ENCODE measurements around the gene ACAP2. TPM values are rescaled to one million over a fixed set of nuclear protein-coding genes. Genes with fewer than 3 reads are reported as not detected.

Gene ACAP2
- total RNA-seq, 4 donors from 2014 or later: 38.3 to 66.0 (median 49.2) TPM

- no peak for ATAC-seq
- WGBS, 2 donors (ENCODE audit: low coverage in 1 of 2): 92 to 100% methylated on average over 2 of the region's 2 CpGs
Observed at GRCh38 chr3:195460091-195460713, 17.4 kb upstream of the ACAP2 start.

GRCh38 chr3:195458316-195458717 is 15.5 kb upstream of the ACAP2 start:
- no peak overlapping the region for H3K27ac ChIP-seq
- no peak overlapping the region for H3K4me3 ChIP-seq
- no peak for ATAC-seq
- H3K36me3 ChIP-seq: no peaks in the 10 kb centered on the region
- no peaks in the 10 kb centered on the region for H3K27me3 ChIP-seq
- WGBS, 2 donors (ENCODE audit: low coverage in 1 of 2): 36 to 62% methylated on average over 2 of the region's 2 CpGs
- H3K4me1 ChIP-seq: peaks cover 0 to 10% (median 0%) of the 10 kb centered on the region in 3 donors
- no peaks in the 10 kb centered on the region for H3K9me3 ChIP-seq
- TF ChIP-seq POLR2A (IDR thresholded peaks at IDR 0.05): no peak

More at GRCh38 chr3:195460091-195460713, 17.4 kb upstream of the ACAP2 start:
- Histone ChIP-seq H3K27ac (no peak overlapping the region), H3K27me3 (no peaks in the 10 kb centered on the region), H3K9me3 (no peaks in the 10 kb centered on the region), H3K4me3 (no peak overlapping the region), H3K36me3 (no peaks in the 10 kb centered on the region), H3K4me1 (peaks cover 0 to 10% (median 0%) of the 10 kb centered on the region in 3 donors)
- TF ChIP-seq POLR2AphosphoS5 (IDR thresholded peaks at IDR 0.05) (no peak), CTCF (IDR thresholded peaks at IDR 0.05) (no peak), EP300 (IDR thresholded peaks at IDR 0.05) (no peak), POLR2A (IDR thresholded peaks at IDR 0.05) (no peak)

- TF ChIP-seq POLR2A (IDR thresholded peaks at IDR 0.05): no peak
- TF ChIP-seq CTCF (IDR thresholded peaks at IDR 0.05): no peak
- no peak for TF ChIP-seq POLR2AphosphoS5 (IDR thresholded peaks at IDR 0.05)
- no peak for TF ChIP-seq EP300 (IDR thresholded peaks at IDR 0.05)
- H3K27me3 ChIP-seq: no peaks in the 10 kb centered on the region
- H3K27ac ChIP-seq: no peak overlapping the region
- no peaks in the 10 kb centered on the region for H3K9me3 ChIP-seq
- H3K36me3 ChIP-seq: no peaks in the 10 kb centered on the region
- no peak for ATAC-seq
- no peak overlapping the region for H3K4me3 ChIP-seq
- H3K4me1 ChIP-seq: no peaks in the 10 kb centered on the region
- WGBS, 2 donors (ENCODE audit: low coverage in 1 of 2): 87 to 100% methylated on average over 5 to 6 of the region's 7 CpGs
Observed at GRCh38 chr3:195455789-195456188, 13.0 kb upstream of the ACAP2 start.

- Histone ChIP-seq H3K27ac (no peak overlapping the region), H3K9me3 (no peaks in the 10 kb centered on the region), H3K4me1 (no peaks in the 10 kb centered on the region), H3K4me3 (no peak overlapping the region), H3K27me3 (no peaks in the 10 kb centered on the region), H3K36me3 (no peaks in the 10 kb centered on the region)
- no peak for TF ChIP-seq EP300 (IDR thresholded peaks at IDR 0.05)
- no peak for TF ChIP-seq CTCF (IDR thresholded peaks at IDR 0.05)
- TF ChIP-seq POLR2A (IDR thresholded peaks at IDR 0.05): no peak
- TF ChIP-seq POLR2AphosphoS5 (IDR thresholded peaks at IDR 0.05): no peak
- 77 to 89% methylated on average over 2 to 3 of the region's 3 CpGs for WGBS, 2 donors (ENCODE audit: low coverage in 1 of 2)
- no peak for ATAC-seq
Observed at GRCh38 chr3:195453236-195453635, 10.4 kb upstream of the ACAP2 start.

- 96% methylated on average over 4 to 6 of the region's 6 CpGs for WGBS, 2 donors (ENCODE audit: low coverage in 1 of 2)
- Histone ChIP-seq H3K27ac (no peak overlapping the region), H3K4me3 (no peak overlapping the region), H3K27me3 (no peaks in the 10 kb centered on the region), H3K36me3 (no peaks in the 10 kb centered on the region), H3K9me3 (no peaks in the 10 kb centered on the region), H3K4me1 (no peaks in the 10 kb centered on the region)
- ATAC-seq: no peak
- TF ChIP-seq EP300 (IDR thresholded peaks at IDR 0.05): no peak
- TF ChIP-seq CTCF (IDR thresholded peaks at IDR 0.05): no peak
- no peak for TF ChIP-seq POLR2A (IDR thresholded peaks at IDR 0.05)
- TF ChIP-seq POLR2AphosphoS5 (IDR thresholded peaks at IDR 0.05): no peak
Observed at GRCh38 chr3:195451373-195452015, 8.7 kb upstream of the ACAP2 start.

Data from gastroesophageal sphincter (tissue), 4 donors.